ENCODE data around the gene HOXD10.

Gene HOXD10

GRCh38 chr2:176115883-176116813 lies at the start of gene HOXD10:
TSS of gene HOXD10 (plus strand) at chr2:176116778. CDS start at chr2:176116834, 56 bp downstream.
- ATAC-seq (no peak), DNase-seq (ENCODE audit: low spot score in 2 of 2) (no peak)
- H3K9me3 Mint-ChIP-seq, result no peaks in the 10 kb centered on the region
- peaks cover 12% of the 10 kb centered on the region for H3K4me1 Mint-ChIP-seq
- no peaks in the 10 kb centered on the region for H3K36me3 Mint-ChIP-seq
- no peak within 1 kb of the TSS for H3K4me3 Mint-ChIP-seq
- H3K27ac Mint-ChIP-seq, result no peak within 1 kb of the TSS

- H3K27ac Mint-ChIP-seq, result no peak overlapping the region
Measured at GRCh38 chr2:176067589-176068418, 48.8 kb upstream of the HOXD10 start.

GRCh38 chr2:176068419-176068832 lies 48.2 kb upstream of the HOXD10 start:
- Mint-ChIP-seq H3K4me3 (no peak overlapping the region), H3K27ac (no peak overlapping the region), H3K9me3 (no peaks in the 10 kb centered on the region), H3K4me1 (peaks cover 13% of the 10 kb centered on the region), H3K36me3 (no peaks in the 10 kb centered on the region)
- no peak for DNase-seq (ENCODE audit: low spot score in 2 of 2)
- no peak for ATAC-seq

More at GRCh38 chr2:176067589-176068418, 48.8 kb upstream of the HOXD10 start:
- Mint-ChIP-seq H3K4me1 (peaks cover 13% of the 10 kb centered on the region), H3K9me3 (no peaks in the 10 kb centered on the region), H3K4me3 (peak overlapping the region; percentile 7), H3K36me3 (no peaks in the 10 kb centered on the region)
- DNase-seq (ENCODE audit: low spot score in 2 of 2) (no peak), ATAC-seq (no peak)

GRCh38 chr2:176071330-176072291 lies 45.0 kb upstream of the HOXD10 start:
- no peaks in the 10 kb centered on the region for H3K36me3 Mint-ChIP-seq
- no peak for ATAC-seq
- no peak overlapping the region for H3K4me3 Mint-ChIP-seq
- DNase-seq (ENCODE audit: low spot score in 2 of 2), result no peak
- H3K4me1 Mint-ChIP-seq, result peaks cover 13% of the 10 kb centered on the region
- H3K9me3 Mint-ChIP-seq, result peaks cover 4% of the 10 kb centered on the region
- H3K27ac Mint-ChIP-seq, result no peak overlapping the region

GRCh38 chr2:176072292-176072669 lies 44.3 kb upstream of the HOXD10 start:
- DNase-seq (ENCODE audit: low spot score in 2 of 2) (no peak), ATAC-seq (no peak)
- H3K4me3 Mint-ChIP-seq, result no peak overlapping the region
- peaks cover 11% of the 10 kb centered on the region for H3K4me1 Mint-ChIP-seq
- peaks cover 4% of the 10 kb centered on the region for H3K9me3 Mint-ChIP-seq
- H3K36me3 Mint-ChIP-seq, result no peaks in the 10 kb centered on the region
- no peak overlapping the region for H3K27ac Mint-ChIP-seq

GRCh38 chr2:176072951-176073904 lies 43.4 kb upstream of the HOXD10 start:
- no peak for ATAC-seq
- Mint-ChIP-seq H3K27ac (no peak overlapping the region), H3K4me1 (peaks cover 6% of the 10 kb centered on the region)

GRCh38 chr2:176074919-176075425 lies 41.6 kb upstream of the HOXD10 start:
- peaks cover 14% of the 10 kb centered on the region for H3K36me3 Mint-ChIP-seq
- H3K4me3 Mint-ChIP-seq, result no peak overlapping the region
- ATAC-seq (no peak), DNase-seq (ENCODE audit: low spot score in 2 of 2) (no peak)
- peaks cover 4% of the 10 kb centered on the region for H3K9me3 Mint-ChIP-seq
- no peak overlapping the region for H3K27ac Mint-ChIP-seq
- H3K4me1 Mint-ChIP-seq, result peaks cover 9% of the 10 kb centered on the region

More at GRCh38 chr2:176072951-176073904, 43.4 kb upstream of the HOXD10 start:
- no peak overlapping the region for H3K4me3 Mint-ChIP-seq
- no peaks in the 10 kb centered on the region for H3K36me3 Mint-ChIP-seq
- H3K9me3 Mint-ChIP-seq, result peaks cover 4% of the 10 kb centered on the region
- no peak for DNase-seq (ENCODE audit: low spot score in 2 of 2)

- Mint-ChIP-seq H3K4me1 (peaks cover 9% of the 10 kb centered on the region), H3K27ac (no peak overlapping the region), H3K4me3 (no peak overlapping the region), H3K36me3 (peaks cover 14% of the 10 kb centered on the region), H3K9me3 (peaks cover 4% of the 10 kb centered on the region)
- ATAC-seq, result no peak
- DNase-seq (ENCODE audit: low spot score in 2 of 2), result no peak
Measured at GRCh38 chr2:176075481-176075880, 41.1 kb upstream of the HOXD10 start.

GRCh38 chr2:176076063-176076462 lies 40.5 kb upstream of the HOXD10 start:
- ATAC-seq (no peak), DNase-seq (ENCODE audit: low spot score in 2 of 2) (no peak)
- Mint-ChIP-seq H3K36me3 (peaks cover 18% of the 10 kb centered on the region), H3K27ac (no peak overlapping the region), H3K4me1 (peaks cover 9% of the 10 kb centered on the region), H3K9me3 (peaks cover 4% of the 10 kb centered on the region), H3K4me3 (no peak overlapping the region)

GRCh38 chr2:176076796-176077195 lies 39.8 kb upstream of the HOXD10 start:
- no peak overlapping the region for H3K4me3 Mint-ChIP-seq
- peaks cover 4% of the 10 kb centered on the region for H3K9me3 Mint-ChIP-seq
- peaks cover 26% of the 10 kb centered on the region for H3K36me3 Mint-ChIP-seq
- ATAC-seq, result no peak
- DNase-seq (ENCODE audit: low spot score in 2 of 2), result no peak
- peaks cover 9% of the 10 kb centered on the region for H3K4me1 Mint-ChIP-seq
- H3K27ac Mint-ChIP-seq, result no peak overlapping the region

GRCh38 chr2:176078541-176079284 lies 37.9 kb upstream of the HOXD10 start:
- Mint-ChIP-seq H3K4me1 (peaks cover 9% of the 10 kb centered on the region), H3K9me3 (peaks cover 4% of the 10 kb centered on the region), H3K4me3 (peak overlapping the region; percentile 44), H3K27ac (peak overlapping the region; percentile 82), H3K36me3 (peaks cover 42% of the 10 kb centered on the region)
- no peak for DNase-seq (ENCODE audit: low spot score in 2 of 2)
- no peak for ATAC-seq

- peaks cover 4% of the 10 kb centered on the region for H3K9me3 Mint-ChIP-seq
- ATAC-seq, result no peak
- peaks cover 9% of the 10 kb centered on the region for H3K4me1 Mint-ChIP-seq
Measured at GRCh38 chr2:176079285-176079830, 37.2 kb upstream of the HOXD10 start.

More at GRCh38 chr2:176079285-176079830, 37.2 kb upstream of the HOXD10 start:
- DNase-seq (ENCODE audit: low spot score in 2 of 2), result no peak
- Mint-ChIP-seq H3K27ac (peak overlapping the region; percentile 82), H3K4me3 (peak overlapping the region; percentile 44), H3K36me3 (peaks cover 49% of the 10 kb centered on the region)
